B cell (primary cell): ENCODE data around the gene CCDC192. TPM values are rescaled to one million over a fixed set of nuclear protein-coding genes. Genes with fewer than 3 reads are reported as not detected.

Experiments used
- ATAC-seq: fragments of 200-7000 bp; cut with Tn5 transposase; one replicate; pipeline ENCODE4 v1.10.0; 2021; ENCODE audit warnings: low read depth, mild to moderate bottlenecking, moderate number of reproducible peaks, moderate library complexity
- CTCF ChIA-PET: fragments of 350-600 bp; sonication (Branson Sonifier 250); formaldehyde crosslinking; loops from one replicate; lab custom pipeline; 2021; ENCODE audit warnings: antibody characterized with exemption, inconsistent platforms; lab: Charles Lee
- POLR2A ChIA-PET: fragments of 350-600 bp; sonication (Branson Sonifier 250); formaldehyde crosslinking; loops from one replicate; lab custom pipeline; 2021; ENCODE audit warnings: antibody characterized with exemption; lab: Charles Lee
- DNase-seq: peaks from one replicate; pipeline ENCODE4 v3.0.0; 2013
- H2AFZ ChIP-seq: 2 replicates; pipeline ENCODE4 v1.6.1; 2012; ENCODE audit warnings: mild to moderate bottlenecking, low read depth, low read length; ENCODE audit not compliant: insufficient read depth, poor library complexity, severe bottlenecking
- H3K27ac ChIP-seq, 2 donors: 1 replicate in 1 of 2; 2 replicates in 1 of 2; pipeline ENCODE4 v1.5.1; 2012 to 2013; ENCODE audit warnings: low read length in 2 of 2, mild to moderate bottlenecking in 2 of 2, moderate library complexity in 1 of 2
- H3K27me3 ChIP-seq, 4 experiments: fragments of 200-600 bp in 1 of 4; sonication (generic) in 1 of 4; replicated peaks in 1 of 4; 1 replicate in 2 of 4; 2 replicates in 2 of 4; pipeline versions ENCODE4 v1.6.1 to v1.7.0; 2013 to 2016; ENCODE audit warnings: low read length in 3 of 4, mild to moderate bottlenecking in 2 of 4, mixed read lengths in 1 of 4, moderate library complexity in 1 of 4; ENCODE audit not compliant: insufficient read depth in 4 of 4, control insufficient read depth in 3 of 4; ENCODE audit errors: control extremely low read depth in 1 of 4
- H3K36me3 ChIP-seq, 2 experiments: replicated peaks in 1 of 2; 1 replicate in 1 of 2; 2 replicates in 1 of 2; pipeline versions ENCODE4 v1.6.1 to v1.7.1; 2013; ENCODE audit warnings: low read length in 1 of 2; ENCODE audit not compliant: insufficient read depth in 2 of 2, control insufficient read depth in 1 of 2; ENCODE audit errors: control extremely low read depth in 1 of 2, extremely low read depth in 1 of 2
- H3K4me1 ChIP-seq, 2 donors: fragments of 200-600 bp in 1 of 2; sonication (generic) in 1 of 2; 1 replicate in 1 of 2; 2 replicates in 1 of 2; pipeline versions ENCODE4 v1.5.1 to v1.6.1; 2013 to 2017; ENCODE audit warnings: low read length in 2 of 2; ENCODE audit not compliant: control insufficient read depth in 2 of 2, insufficient read depth in 2 of 2
- H3K4me2 ChIP-seq: replicated peaks from 2 replicates; pipeline ENCODE3; 2012; ENCODE audit warnings: mild to moderate bottlenecking, low read depth, low read length; ENCODE audit not compliant: poor library complexity, severe bottlenecking
- H3K4me3 ChIP-seq, 5 experiments: fragments of 200-600 bp in 1 of 5; sonication (generic) in 1 of 5; 1 replicate in 3 of 5; 2 replicates in 2 of 5; pipeline versions ENCODE4 v1.5.1 to v1.7.0; 2011 to 2016; ENCODE audit warnings: low read length in 4 of 5, mild to moderate bottlenecking in 4 of 5, low read depth in 2 of 5, control low read depth in 1 of 5, moderate library complexity in 1 of 5; ENCODE audit not compliant: insufficient read depth in 1 of 5; ENCODE audit errors: control extremely low read depth in 1 of 5, extremely low read depth in 1 of 5
- H3K79me2 ChIP-seq: fragments of 200-600 bp; sonication (generic); one replicate; pipeline ENCODE4 v1.6.0; 2016; ENCODE audit warnings: low read length; ENCODE audit not compliant: control insufficient read depth, insufficient read depth
- H3K9ac ChIP-seq: fragments of 200-600 bp; sonication (generic); 2 replicates; pipeline ENCODE4 v1.6.1; 2017; ENCODE audit warnings: mild to moderate bottlenecking, low read length, moderate library complexity
- H3K9me3 ChIP-seq, 3 donors: one replicate each; pipeline versions ENCODE4 v1.6.1 to v1.7.1; 2013; ENCODE audit warnings: low read length in 2 of 3; ENCODE audit not compliant: control insufficient read depth in 2 of 3, insufficient read depth in 1 of 3; ENCODE audit errors: control extremely low read depth in 1 of 3
- H4K20me1 ChIP-seq: 2 replicates; pipeline ENCODE4 v1.6.0; 2012; ENCODE audit warnings: mild to moderate bottlenecking, low read length; ENCODE audit not compliant: insufficient read depth, control insufficient read depth, poor library complexity, severe bottlenecking
- H3K27ac Mint-ChIP-seq: one replicate; pipeline ENCODE4 v1.8.0; 2021; ENCODE audit warnings: mixed read lengths
- H3K27me3 Mint-ChIP-seq: one replicate; pipeline ENCODE4 v1.8.0; 2021; ENCODE audit warnings: mixed read lengths
- H3K4me1 Mint-ChIP-seq: one replicate; pipeline ENCODE4 v1.8.0; 2021; ENCODE audit warnings: mixed read lengths
- H3K4me3 Mint-ChIP-seq: one replicate; pipeline ENCODE4 v1.8.0; 2021; ENCODE audit warnings: mixed read lengths
- H3K9me3 Mint-ChIP-seq: one replicate; pipeline ENCODE4 v1.8.0; 2022; ENCODE audit warnings: mixed read lengths; ENCODE audit not compliant: insufficient read depth
- CTCF ChIP-seq: fragments of 200-600 bp; IDR thresholded peaks from one replicate; pipeline ENCODE4 v1.8.0; 2022; ENCODE audit warnings: antibody characterized with exemption, mild to moderate bottlenecking
- EZH2 ChIP-seq: IDR thresholded peaks from 2 replicates; pipeline ENCODE4 v1.6.1; 2012; ENCODE audit warnings: borderline replicate concordance, low read depth, mild to moderate bottlenecking, moderate library complexity, low read length; ENCODE audit not compliant: insufficient read depth, poor library complexity, severe bottlenecking
- WGBS: methylation state at CpG from one replicate; pipeline ENCODE4 v1.1.5; 2013; ENCODE audit warnings: missing lambda C conversion rate; ENCODE audit not compliant: insufficient coverage; 5-methylcytosine and 5-hydroxymethylcytosine counted together
- intact Hi-C: fragments of 100-400 bp; cut with micrococcal nuclease; formaldehyde crosslinking; loops from one replicate; pipeline ENCODE4 v1.10.0; 2022
- polyA plus RNA-seq: library from polyadenylated mRNA; depleted of rRNA; stranded (reverse); fragments of >200 nt; gene quantifications from 2 replicates; pipeline ENCODE4 v1.2.3, GENCODE V29; 2012
- total RNA-seq, 2 donors: library from RNA; stranded (reverse); fragments of 120-200 nt in 1 of 2; gene quantifications; 1 replicate in 1 of 2; 2 replicates in 1 of 2; pipeline versions ENCODE4 v1.2.3 to v1.2.4, GENCODE V29; 2013 to 2022

Gene CCDC192
- total and polyA plus RNA-seq, 2 donors (not counting 1 experiment from before 2014, with no cell fraction given), result not detected

- TF ChIP-seq CTCF (no peak), EZH2 (no peak)
- intact Hi-C loops, result no loop called here
- Histone ChIP-seq H3K4me2 (no peak overlapping the region), H3K9me3 (no peaks in the 10 kb centered on the region), H3K27me3 (no peaks in the 10 kb centered on the region), H3K27ac (no peak overlapping the region), H4K20me1 (no peaks in the 10 kb centered on the region), H3K9ac (no peak overlapping the region), H3K4me1 (no peaks in the 10 kb centered on the region), H3K79me2 (no peaks in the 10 kb centered on the region), H2AFZ (no peak overlapping the region), H3K4me3 (no peak overlapping the region), H3K36me3 (no peaks in the 10 kb centered on the region)
- no peaks in the 10 kb centered on the region for H3K27me3 Mint-ChIP-seq
- H3K27ac Mint-ChIP-seq, result no peak overlapping the region
- H3K4me3 Mint-ChIP-seq, result no peak overlapping the region
- CTCF ChIA-PET, result no interaction called here
- POLR2A ChIA-PET, result no interaction called here
- no CpG with 5 or more reads among the region's 3 CpGs for WGBS
- no peaks in the 10 kb centered on the region for H3K9me3 Mint-ChIP-seq
- ATAC-seq, result no peak
- H3K4me1 Mint-ChIP-seq, result no peaks in the 10 kb centered on the region
- DNase-seq, result no peak
Measured at GRCh38 chr5:127667926-127668325, 35.3 kb upstream of the CCDC192 start.

- POLR2A ChIA-PET, result no interaction called here
- CTCF ChIA-PET, result no interaction called here
- 93% methylated on average over 5 of the region's 6 CpGs for WGBS
- Histone ChIP-seq H3K27me3 (no peaks in the 10 kb centered on the region), H3K79me2 (no peaks in the 10 kb centered on the region), H3K36me3 (no peaks in the 10 kb centered on the region), H3K27ac (no peak overlapping the region), H3K9ac (no peak overlapping the region), H3K4me2 (no peak overlapping the region), H2AFZ (no peak overlapping the region), H3K4me3 (no peak overlapping the region), H3K4me1 (no peaks in the 10 kb centered on the region), H3K9me3 (no peaks in the 10 kb centered on the region), H4K20me1 (no peaks in the 10 kb centered on the region)
- DNase-seq (no peak), ATAC-seq (no peak)
- no peak overlapping the region for H3K27ac Mint-ChIP-seq
- H3K4me1 Mint-ChIP-seq, result no peaks in the 10 kb centered on the region
- TF ChIP-seq CTCF, result no peak
- no peak for TF ChIP-seq EZH2
- no peaks in the 10 kb centered on the region for H3K27me3 Mint-ChIP-seq
- intact Hi-C loops, result no loop called here
- no peak overlapping the region for H3K4me3 Mint-ChIP-seq
- H3K9me3 Mint-ChIP-seq, result no peaks in the 10 kb centered on the region
Measured at GRCh38 chr5:127671218-127671617, 32.0 kb upstream of the CCDC192 start.
